ENCODE results near the gene C4orf33.

The C4orf33 gene

DNA sequence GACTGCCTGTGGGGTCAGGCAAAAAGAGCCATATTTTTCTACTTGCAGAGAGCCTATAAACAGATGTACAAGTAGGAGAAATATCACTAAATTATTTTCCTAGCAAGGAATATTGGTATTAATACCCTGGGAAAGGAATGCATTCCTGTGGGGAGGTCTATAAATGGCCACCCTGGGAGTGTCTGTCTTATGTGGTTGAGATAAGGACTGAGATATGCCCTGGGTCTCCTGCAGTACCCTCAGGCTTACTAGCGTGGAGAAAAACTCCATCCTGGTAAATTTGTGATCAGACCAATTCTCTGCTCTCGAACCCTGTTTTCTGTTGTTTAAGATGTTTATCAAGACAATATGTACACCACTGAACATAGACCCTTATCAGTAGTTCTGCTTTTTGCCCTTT is 35.4 kb downstream of the C4orf33 start:
- no peak for DNase-seq

DNA sequence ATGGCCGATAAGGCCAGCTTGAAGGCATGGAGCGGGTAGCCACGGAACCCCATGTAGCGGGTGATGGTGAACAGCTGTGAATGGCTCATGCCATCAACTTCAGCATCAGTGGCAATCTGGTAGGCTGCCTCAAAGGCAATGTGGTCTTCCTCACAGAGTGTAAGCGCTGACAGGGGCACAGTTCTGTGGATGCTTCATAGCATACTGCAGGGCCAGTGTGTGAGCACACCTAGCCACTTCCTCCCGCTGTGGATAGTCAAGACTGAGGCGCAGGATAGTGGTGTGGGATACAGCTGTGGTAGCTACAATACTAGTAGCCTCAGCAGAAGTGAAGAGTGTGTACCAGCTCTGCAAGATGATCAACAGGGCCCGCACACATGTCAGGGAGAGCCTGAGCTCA is 40.5 kb downstream of the C4orf33 start:
- no peak for DNase-seq

- DNase-seq, result no peak
Measured at GRCh38 chr4:129138810-129139496, 43.0 kb downstream of the C4orf33 start.

DNA sequence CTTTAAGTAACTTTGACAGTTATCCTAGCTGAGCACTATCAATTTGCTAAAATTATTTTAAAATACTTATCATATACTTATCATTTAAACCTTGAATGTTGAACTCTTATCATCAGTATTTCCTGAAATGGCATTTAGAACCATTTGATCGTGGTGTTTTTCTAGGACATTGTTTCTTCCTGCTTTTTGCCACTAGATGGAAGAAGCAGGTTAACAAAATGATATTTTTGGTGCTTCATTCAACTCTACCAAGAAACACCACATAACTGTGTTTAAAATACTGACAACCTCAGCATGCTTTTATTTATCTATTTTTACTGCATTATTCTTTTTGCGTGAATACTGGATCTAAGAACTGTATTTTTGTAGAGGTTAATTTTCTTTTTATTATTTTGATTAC is 44.6 kb downstream of the C4orf33 start:
- DNase-seq, result no peak

GRCh38 chr4:129143359-129143758 is 47.4 kb downstream of the C4orf33 start:
- no peak for DNase-seq

GRCh38 chr4:129144755-129145206 is 48.8 kb downstream of the C4orf33 start:
- no peak for DNase-seq

DNA sequence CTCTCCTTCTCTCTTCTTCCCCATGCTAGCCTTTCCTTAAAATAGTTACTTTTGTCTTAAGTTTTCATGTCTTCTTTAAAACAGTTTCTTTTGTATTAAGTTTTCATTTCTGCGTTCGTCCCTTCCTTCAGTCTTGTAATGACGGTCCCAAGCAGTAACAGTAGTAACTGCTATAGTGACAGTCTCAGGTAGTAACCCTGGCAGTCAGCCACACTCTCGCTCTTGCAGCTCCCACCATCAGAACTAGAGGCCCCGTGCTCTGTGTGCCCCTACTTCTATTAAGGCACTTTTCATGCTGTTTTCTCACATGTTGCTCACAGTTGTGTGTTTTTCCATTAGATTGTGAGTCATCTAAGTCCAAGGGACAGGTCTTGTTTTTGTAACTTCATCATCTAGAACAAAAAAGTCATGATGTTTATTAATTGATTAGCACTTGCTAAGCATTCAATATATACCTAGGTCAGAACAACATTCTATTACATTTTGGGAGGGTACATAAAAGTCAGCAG is 49.3 kb downstream of the C4orf33 start:
- no peak for DNase-seq

GRCh38 chr4:129146639-129147038 is 50.7 kb downstream of the C4orf33 start:
- DNase-seq, result no peak

DNA sequence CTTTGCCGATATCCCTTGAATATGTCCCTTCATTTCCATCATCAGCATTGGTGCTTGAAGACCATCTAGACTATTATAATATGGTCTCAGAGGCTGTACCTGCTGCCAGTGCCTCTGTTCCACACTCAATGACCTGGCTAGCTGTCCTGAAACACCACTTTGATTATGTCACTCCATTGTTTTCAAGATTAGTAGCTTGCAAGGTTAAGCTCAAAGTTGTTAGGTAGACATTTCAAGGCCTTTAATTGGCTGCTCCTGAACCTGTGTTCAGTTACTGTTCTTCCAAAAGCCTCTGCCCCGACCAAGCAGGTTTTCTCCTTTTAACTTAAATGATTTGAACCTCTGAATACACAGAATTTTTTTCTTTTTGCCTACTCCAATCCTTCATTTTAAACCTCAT is 52.9 kb downstream of the C4orf33 start:
- DNase-seq, result no peak

DNA sequence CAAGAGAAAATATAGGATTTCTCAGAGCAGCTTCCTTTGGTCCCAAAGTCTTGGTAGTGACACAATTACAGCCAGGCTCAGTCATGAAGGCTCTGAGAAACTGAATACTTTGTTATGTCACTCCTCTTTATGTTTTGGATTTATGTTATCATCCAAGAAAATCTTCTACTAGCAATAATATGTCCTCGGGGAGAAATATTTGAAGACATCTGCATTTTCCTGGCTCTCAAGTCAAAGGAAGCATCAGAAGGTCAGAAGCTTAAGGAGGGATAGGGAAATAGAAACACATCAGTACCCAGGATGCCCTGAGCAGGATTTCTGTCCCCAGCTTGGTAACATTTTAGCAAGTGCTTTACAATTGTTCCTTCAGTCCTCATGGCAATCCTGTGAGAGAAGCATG is 54.0 kb downstream of the C4orf33 start:
- DNase-seq, result no peak

DNA sequence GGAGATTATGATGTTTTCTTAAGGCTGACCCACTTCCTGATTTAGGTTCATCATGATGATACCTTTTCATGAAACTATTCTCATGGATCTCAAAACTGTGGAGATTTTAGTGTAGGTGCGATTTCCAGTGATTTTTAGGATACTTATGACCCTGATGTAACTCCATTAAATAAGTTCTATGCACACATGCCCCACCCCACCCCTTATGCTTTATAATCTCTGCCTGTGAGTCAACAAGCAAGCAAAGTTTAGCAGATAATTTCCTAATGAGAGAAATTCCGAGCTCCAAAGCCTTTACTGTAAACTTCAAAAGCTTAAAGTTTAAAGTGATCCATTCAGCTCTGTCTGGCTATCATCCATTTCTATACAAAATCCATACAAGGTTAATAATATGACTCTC is 56.4 kb downstream of the C4orf33 start:
- DNase-seq, result no peak

DNA sequence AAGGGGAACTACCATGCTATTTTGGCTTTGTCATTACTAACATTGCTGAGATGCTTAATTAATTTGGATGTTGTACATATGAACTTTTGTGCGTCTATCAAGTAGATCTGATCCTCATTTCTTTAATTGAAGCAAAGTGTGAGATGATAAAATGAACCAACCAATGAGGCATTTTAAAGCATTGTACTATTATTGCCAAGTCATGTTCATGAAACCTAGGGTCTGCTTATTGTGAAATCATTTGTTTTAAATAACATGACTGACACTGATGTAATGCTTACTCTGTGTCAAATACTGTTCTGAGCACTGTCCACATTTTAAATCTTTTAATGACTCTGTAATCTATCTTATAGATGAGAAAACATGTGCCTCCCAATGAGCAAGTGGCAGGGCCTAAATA is 57.7 kb downstream of the C4orf33 start:
- no peak for DNase-seq

DNA sequence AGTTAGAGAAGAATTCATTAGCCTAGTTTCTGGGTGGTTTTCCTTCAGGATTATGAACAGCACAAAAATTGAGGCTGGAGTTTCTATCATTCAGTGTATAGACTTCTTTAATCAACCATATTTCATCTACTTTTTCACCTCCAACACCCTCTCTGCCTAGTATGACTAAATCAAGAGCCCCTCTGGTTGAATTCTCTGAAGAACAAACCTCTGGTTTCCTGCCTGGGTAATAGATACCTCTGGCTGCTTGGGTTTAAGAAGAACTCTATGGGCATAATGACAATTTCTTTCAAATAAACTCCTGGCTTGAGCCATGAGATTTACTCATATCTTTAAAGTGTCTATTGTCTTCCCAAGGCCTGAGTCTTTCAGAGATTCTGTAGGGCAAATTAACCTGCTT is 66.5 kb downstream of the C4orf33 start:
- DNase-seq, result no peak

GRCh38 chr4:129163427-129163826 is 67.5 kb downstream of the C4orf33 start:
- DNase-seq, result no peak

DNA sequence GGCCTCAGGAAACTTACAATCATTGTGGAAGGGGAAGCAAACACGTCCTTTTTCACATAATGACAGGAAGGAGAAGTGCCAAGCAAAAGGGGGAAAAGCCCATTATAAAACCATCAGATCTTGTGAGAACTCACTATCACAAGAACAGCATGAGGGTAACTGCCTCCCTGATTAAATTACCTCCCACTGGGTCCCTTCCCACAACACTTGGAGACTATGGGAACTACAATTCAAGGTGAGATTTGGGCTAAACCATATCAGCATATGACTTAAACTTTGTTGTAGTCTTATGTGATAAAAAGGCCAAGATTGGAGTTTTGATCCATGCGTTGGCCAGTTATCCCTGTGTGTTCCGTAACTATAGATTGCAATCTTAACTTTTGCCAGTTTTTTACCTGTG is 68.3 kb downstream of the C4orf33 start:
- DNase-seq, result no peak
